ENCODE results near the gene ITPR3. TPM values are rescaled to one million over a fixed set of nuclear protein-coding genes. Genes with fewer than 3 reads are reported as not detected.

ITPR3 gene
- total RNA-seq, 1 donor from 2014 or later: 17.7 TPM

GRCh38 chr6:33692078-33692759 lies 71.1 kb downstream of the ITPR3 start:
- H3K27ac ChIP-seq (ENCODE audit: low read depth, low read length): no peak overlapping the region
- Mint-ChIP-seq H3K27ac (ENCODE audit: unreplicated experiment) (no peak overlapping the region), H3K36me3 (ENCODE audit: low read depth, unreplicated experiment) (peaks cover 19% of the 10 kb centered on the region), H3K4me1 (ENCODE audit: low read depth, unreplicated experiment) (peaks cover 18% of the 10 kb centered on the region), H3K4me3 (ENCODE audit: unreplicated experiment) (no peak overlapping the region), H3K27me3 (ENCODE audit: low read depth, unreplicated experiment) (no peaks in the 10 kb centered on the region), H3K9me3 (ENCODE audit: unreplicated experiment) (no peaks in the 10 kb centered on the region)
- H3K27me3 ChIP-seq (ENCODE audit: insufficient read depth, low read length): no peaks in the 10 kb centered on the region
- H3K79me2 ChIP-seq (ENCODE audit: insufficient read depth, low read length): no peaks in the 10 kb centered on the region
- H3K4me1 ChIP-seq (ENCODE audit: insufficient read depth, low read length): peaks cover 45% of the 10 kb centered on the region
- FAIRE-seq (no peak), DNase-seq (ENCODE audit: low read depth) (peak; percentile 46)
- H3K9me3 ChIP-seq (ENCODE audit: insufficient read depth, low read depth, low read length): no peaks in the 10 kb centered on the region
- TF ChIP-seq EZH2 (IDR thresholded peaks at IDR 0.05; ENCODE audit: insufficient read depth, low read length): no peak
- TF ChIP-seq, protein P1, sequence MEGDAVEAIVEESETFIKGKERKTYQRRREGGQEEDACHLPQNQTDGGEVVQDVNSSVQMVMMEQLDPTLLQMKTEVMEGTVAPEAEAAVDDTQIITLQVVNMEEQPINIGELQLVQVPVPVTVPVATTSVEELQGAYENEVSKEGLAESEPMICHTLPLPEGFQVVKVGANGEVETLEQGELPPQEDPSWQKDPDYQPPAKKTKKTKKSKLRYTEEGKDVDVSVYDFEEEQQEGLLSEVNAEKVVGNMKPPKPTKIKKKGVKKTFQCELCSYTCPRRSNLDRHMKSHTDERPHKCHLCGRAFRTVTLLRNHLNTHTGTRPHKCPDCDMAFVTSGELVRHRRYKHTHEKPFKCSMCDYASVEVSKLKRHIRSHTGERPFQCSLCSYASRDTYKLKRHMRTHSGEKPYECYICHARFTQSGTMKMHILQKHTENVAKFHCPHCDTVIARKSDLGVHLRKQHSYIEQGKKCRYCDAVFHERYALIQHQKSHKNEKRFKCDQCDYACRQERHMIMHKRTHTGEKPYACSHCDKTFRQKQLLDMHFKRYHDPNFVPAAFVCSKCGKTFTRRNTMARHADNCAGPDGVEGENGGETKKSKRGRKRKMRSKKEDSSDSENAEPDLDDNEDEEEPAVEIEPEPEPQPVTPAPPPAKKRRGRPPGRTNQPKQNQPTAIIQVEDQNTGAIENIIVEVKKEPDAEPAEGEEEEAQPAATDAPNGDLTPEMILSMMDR (IDR thresholded peaks at IDR 0.05; ENCODE audit: insufficient read depth, low read depth, low read length): no peak
- no peak overlapping the region for H3K9ac ChIP-seq (ENCODE audit: low read length)
- no peak overlapping the region for H3K4me3 ChIP-seq (ENCODE audit: insufficient read depth, low read depth, low read length)
- H4K20me1 ChIP-seq (ENCODE audit: insufficient read depth, low read length): peaks cover under 1% of the 10 kb centered on the region
- H3K36me3 ChIP-seq (ENCODE audit: insufficient read depth, low read length): no peaks in the 10 kb centered on the region
- H2AFZ ChIP-seq (ENCODE audit: low read depth, low read length): no peak overlapping the region
- H3K4me2 ChIP-seq (ENCODE audit: low read length): peak overlapping the region; percentile 25

DNA sequence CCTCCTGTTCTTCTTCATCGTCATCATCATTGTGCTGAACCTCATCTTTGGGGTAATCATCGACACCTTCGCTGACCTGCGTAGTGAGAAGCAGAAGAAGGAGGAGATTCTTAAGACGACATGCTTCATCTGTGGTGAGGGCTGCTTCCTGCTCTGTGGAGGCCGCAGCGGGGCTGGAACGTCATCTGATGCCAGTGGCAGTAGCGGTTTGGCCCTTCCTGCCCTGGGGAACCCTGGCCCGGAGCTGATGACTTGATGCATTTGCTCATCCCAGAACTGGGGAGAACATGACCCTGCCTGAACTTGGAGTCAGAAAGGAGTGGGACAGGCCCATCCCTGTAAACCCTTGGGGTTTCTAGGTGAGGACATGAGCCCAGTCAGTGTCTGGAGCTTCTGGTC lies 71.6 kb downstream of the ITPR3 start:
- no peak overlapping the region for H3K4me3 Mint-ChIP-seq (ENCODE audit: unreplicated experiment)
- H3K27ac Mint-ChIP-seq (ENCODE audit: unreplicated experiment): no peak overlapping the region
- Histone ChIP-seq H3K9me3 (ENCODE audit: insufficient read depth, low read depth, low read length) (no peaks in the 10 kb centered on the region), H3K4me3 (ENCODE audit: insufficient read depth, low read depth, low read length) (no peak overlapping the region), H3K79me2 (ENCODE audit: insufficient read depth, low read length) (no peaks in the 10 kb centered on the region), H2AFZ (ENCODE audit: low read depth, low read length) (no peak overlapping the region), H3K27ac (ENCODE audit: low read depth, low read length) (no peak overlapping the region), H3K9ac (ENCODE audit: low read length) (no peak overlapping the region), H3K27me3 (ENCODE audit: insufficient read depth, low read length) (no peaks in the 10 kb centered on the region), H3K36me3 (ENCODE audit: insufficient read depth, low read length) (no peaks in the 10 kb centered on the region), H4K20me1 (ENCODE audit: insufficient read depth, low read length) (peaks cover 4% of the 10 kb centered on the region), H3K4me1 (ENCODE audit: insufficient read depth, low read length) (peaks cover 49% of the 10 kb centered on the region), H3K4me2 (ENCODE audit: low read length) (no peak overlapping the region)
- H3K4me1 Mint-ChIP-seq (ENCODE audit: low read depth, unreplicated experiment): peaks cover 18% of the 10 kb centered on the region
- H3K36me3 Mint-ChIP-seq (ENCODE audit: low read depth, unreplicated experiment): peaks cover 19% of the 10 kb centered on the region
- DNase-seq (ENCODE audit: low read depth): no peak
- peak; percentile 20 for FAIRE-seq
- no peaks in the 10 kb centered on the region for H3K27me3 Mint-ChIP-seq (ENCODE audit: low read depth, unreplicated experiment)
- TF ChIP-seq EZH2 (IDR thresholded peaks at IDR 0.05; ENCODE audit: insufficient read depth, low read length): no peak
- TF ChIP-seq, protein P1 (IDR thresholded peaks at IDR 0.05; ENCODE audit: insufficient read depth, low read depth, low read length): no peak
- H3K9me3 Mint-ChIP-seq (ENCODE audit: unreplicated experiment): no peaks in the 10 kb centered on the region
